ENCODE data around the gene INSIG2.

The INSIG2 gene

GRCh38 chr2:118088051-118089024, at the start of gene INSIG2:
Gene INSIG2 (plus strand): TSS chr2:118088471. CDS start chr2:118096557, 8,086 bp downstream.
- DNase-seq (ENCODE audit: low read depth in 2 of 2), result peak; percentile 70 to 78

- no peak for DNase-seq (ENCODE audit: low read depth in 2 of 2)
These were observed 47.4 kb upstream of the INSIG2 start for GRCh38 chr2:118040891-118041290.

- no peak for DNase-seq (ENCODE audit: low read depth in 2 of 2)
These were observed 44.1 kb upstream of the INSIG2 start for GRCh38 chr2:118044103-118044716.

- DNase-seq (ENCODE audit: low read depth in 2 of 2), result no peak
These were observed 43.4 kb upstream of the INSIG2 start for GRCh38 chr2:118044854-118045253.

- DNase-seq (ENCODE audit: low read depth in 2 of 2), result no peak
These were observed 43.0 kb upstream of the INSIG2 start for GRCh38 chr2:118045286-118045685.

GRCh38 chr2:118046634-118047210, 41.5 kb upstream of the INSIG2 start:
- no peak for DNase-seq (ENCODE audit: low read depth in 2 of 2)

- DNase-seq (ENCODE audit: low read depth in 2 of 2), result no peak
These were observed 40.9 kb upstream of the INSIG2 start for GRCh38 chr2:118047380-118047826.

GRCh38 chr2:118048401-118048800, 39.9 kb upstream of the INSIG2 start:
- no peak for DNase-seq (ENCODE audit: low read depth in 2 of 2)

- no peak for DNase-seq (ENCODE audit: low read depth in 2 of 2)
These were observed 39.0 kb upstream of the INSIG2 start for GRCh38 chr2:118049140-118049815.

- DNase-seq (ENCODE audit: low read depth in 2 of 2), result no peak
These were observed 38.5 kb upstream of the INSIG2 start for GRCh38 chr2:118049816-118050140.

- no peak for DNase-seq (ENCODE audit: low read depth in 2 of 2)
These were observed 37.9 kb upstream of the INSIG2 start for GRCh38 chr2:118050386-118050785.

GRCh38 chr2:118050974-118051373, 37.3 kb upstream of the INSIG2 start:
- no peak for DNase-seq (ENCODE audit: low read depth in 2 of 2)

GRCh38 chr2:118051826-118052358, 36.4 kb upstream of the INSIG2 start:
- no peak for DNase-seq (ENCODE audit: low read depth in 2 of 2)

GRCh38 chr2:118052474-118052873, 35.8 kb upstream of the INSIG2 start:
- DNase-seq (ENCODE audit: low read depth in 2 of 2), result no peak

- no peak for DNase-seq (ENCODE audit: low read depth in 2 of 2)
These were observed 34.6 kb upstream of the INSIG2 start for GRCh38 chr2:118053681-118054080.

GRCh38 chr2:118054213-118055008, 33.9 kb upstream of the INSIG2 start:
- no peak for DNase-seq (ENCODE audit: low read depth in 2 of 2)

GRCh38 chr2:118055512-118056164, 32.6 kb upstream of the INSIG2 start:
- DNase-seq (ENCODE audit: low read depth in 2 of 2), result no peak

GRCh38 chr2:118056165-118056534, 32.1 kb upstream of the INSIG2 start:
- no peak for DNase-seq (ENCODE audit: low read depth in 2 of 2)

- no peak for DNase-seq (ENCODE audit: low read depth in 2 of 2)
These were observed 31.5 kb upstream of the INSIG2 start for GRCh38 chr2:118056801-118057200.

- DNase-seq (ENCODE audit: low read depth in 2 of 2), result no peak
These were observed 29.3 kb upstream of the INSIG2 start for GRCh38 chr2:118058951-118059350.

Measured in stimulated activated CD4-positive, alpha-beta T cell treated with anti-CD3 and anti-CD28 coated beads, Interleukin-1b, Interleukin-23, amount 100 ng/mL, for 4 hours (primary cell).